Fibroblast of skin of right biceps (primary cell): Measurements from ENCODE around the gene PIK3CB.
"Not testable (repeated sequence)": the region's sequence is repeated elsewhere in the genome, so short reads cannot be mapped to it uniquely, and the experiment has no call there.

ENCODE experiments used
- DNase-seq: peaks from one replicate; pipeline ENCODE4 v3.0.0-alpha.2; 2013

Gene PIK3CB

DNA sequence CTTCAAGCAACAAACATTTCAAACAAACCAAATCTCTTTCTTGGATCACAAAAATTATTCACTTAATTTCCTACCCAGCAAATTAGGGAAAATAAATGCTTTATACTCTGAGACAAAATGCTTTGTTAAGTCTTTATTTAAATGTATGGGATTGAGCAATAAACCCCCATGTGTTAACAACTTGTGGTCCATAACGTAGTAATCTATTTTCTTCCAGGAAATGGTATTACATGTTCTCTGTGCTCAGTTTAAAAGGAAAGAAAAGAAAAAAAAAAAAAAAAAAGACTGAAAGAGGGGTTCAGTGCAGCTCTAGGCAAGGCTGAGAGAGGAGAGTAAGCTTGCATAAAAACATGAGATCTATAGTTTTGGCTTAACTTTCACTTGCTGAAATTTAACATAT, 102.3 kb downstream of the PIK3CB start:
- DNase-seq, result no peak

DNA sequence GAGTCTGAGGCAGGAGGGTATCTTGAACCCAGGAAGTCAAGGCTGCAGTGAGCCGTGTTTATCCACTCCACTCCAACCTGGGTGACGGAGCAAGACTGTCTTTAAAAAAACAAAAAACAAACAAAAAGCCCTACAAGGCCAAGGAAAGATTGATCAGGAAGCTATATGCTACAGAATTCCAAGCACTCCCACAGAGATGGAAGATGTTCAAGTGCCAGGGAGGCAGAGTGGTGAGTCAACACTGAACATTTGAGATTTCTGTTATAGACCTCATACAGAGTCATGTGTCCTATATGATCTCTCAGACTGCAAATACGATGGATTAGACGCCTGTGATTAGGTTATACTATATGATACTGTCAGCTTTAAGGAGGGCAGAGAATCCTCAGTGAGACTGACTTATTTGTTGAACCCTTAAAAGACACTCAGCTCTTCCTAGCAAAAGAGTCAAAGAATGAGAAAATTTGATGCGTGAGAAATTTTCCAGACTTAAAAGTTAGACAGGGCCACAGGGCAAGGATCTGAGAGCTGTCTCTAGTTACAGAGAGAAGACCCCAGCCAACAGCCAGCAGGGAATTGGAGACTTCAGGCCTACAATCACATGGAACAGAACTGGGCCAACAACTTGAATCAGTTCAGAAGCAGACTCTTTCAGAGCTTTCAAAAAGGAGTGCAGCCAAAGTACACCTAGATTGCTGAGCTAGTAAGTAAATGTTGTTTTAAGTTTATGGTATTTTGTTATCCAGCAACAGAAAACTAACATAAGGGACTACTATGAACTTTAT, 107.6 kb downstream of the PIK3CB start:
- peak; percentile 44 for DNase-seq

DNA sequence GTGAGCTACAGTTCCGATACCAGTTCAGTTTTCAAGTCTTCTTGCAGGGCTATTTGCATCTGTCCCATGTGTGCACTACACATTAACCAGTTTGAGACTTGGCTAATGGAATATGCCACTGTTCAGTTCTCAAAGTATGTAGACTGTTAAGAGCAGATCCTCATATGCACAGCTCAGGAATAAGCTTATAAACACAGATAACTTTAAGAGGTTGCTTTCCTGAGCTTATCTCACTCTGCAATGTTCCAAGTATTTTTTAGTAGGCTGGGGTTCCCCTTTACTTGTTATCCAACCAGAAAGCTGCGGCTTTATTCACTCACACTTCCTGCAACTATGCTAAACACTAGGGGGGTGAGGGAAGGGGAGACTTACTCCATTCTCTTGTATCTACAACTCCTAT, 108.7 kb downstream of the PIK3CB start:
- DNase-seq, result not testable (repeated sequence)

DNA sequence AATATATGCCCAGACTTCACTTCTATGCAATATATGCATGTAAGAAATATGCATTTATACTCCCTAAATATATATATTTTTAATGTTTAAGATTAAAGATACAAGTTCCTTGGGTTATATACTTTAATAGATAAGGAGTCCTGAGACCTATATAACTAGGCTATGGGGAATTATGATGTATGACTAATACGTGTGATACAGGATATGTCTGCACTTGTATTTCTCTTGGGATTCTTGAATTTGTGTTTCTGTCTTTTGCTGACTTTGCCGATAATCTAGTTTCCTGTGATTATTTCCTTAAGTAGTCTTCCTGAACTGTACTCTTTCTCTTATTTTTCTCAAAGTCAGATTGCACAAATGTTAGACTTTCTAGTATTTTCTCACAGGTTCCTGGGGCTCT, 109.6 kb downstream of the PIK3CB start:
- no peak for DNase-seq

DNA sequence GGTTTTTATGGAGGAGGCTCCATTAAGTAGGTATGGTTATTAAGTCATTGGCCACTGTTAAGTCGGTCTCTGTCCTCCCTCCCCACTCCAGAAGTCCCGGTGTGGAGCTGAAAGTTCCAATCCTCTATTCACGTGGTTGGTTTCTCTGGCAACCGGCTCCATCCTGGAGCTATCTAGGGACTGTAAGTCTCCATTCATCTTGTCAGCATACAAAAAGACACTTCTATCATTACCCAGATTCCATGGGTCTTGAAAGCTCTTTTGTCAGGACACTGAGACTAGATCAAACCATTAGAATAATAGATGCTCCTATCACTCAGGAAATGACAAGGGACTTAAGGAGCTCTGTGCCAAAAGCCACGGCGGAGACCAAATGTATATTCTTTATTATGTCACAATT, 110.3 kb downstream of the PIK3CB start:
- no peak for DNase-seq

DNA sequence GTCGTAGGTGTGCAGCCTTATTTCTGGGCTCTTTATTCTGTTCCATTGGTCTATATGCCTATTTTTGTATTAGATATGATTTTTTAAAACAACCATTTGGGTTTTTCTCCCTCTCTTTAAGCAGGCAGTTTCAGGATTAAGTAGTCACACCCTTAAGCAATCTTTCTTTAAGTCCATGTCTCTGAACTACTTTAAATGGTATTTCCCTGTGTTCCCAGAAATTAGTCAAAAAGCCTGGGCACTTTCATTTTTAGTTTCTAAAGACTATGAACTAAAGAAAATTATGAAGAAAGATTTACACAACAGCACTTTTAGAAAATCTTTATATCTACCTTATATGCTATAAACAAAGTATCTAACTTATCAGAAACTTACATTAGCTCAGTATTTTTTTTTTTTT, 115.9 kb downstream of the PIK3CB start:
- no peak for DNase-seq

DNA sequence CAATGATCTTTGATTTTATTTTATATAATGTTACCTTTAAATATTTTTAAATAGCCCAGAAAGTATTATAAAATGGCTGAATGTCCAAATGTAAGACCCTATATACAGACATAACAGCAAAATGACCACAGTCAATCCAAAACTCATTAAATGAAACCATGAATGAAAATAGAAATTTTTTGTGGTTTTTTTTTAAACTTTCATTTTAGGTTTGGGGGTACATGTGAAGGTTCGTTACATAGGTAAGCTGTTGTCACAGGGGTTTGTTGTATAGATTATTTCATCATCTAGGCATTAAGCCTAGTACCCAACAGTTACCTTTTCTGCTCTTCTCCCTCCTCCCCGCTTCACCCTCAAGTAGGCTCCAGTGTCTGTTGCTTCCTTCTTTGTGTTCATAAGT, 117.4 kb downstream of the PIK3CB start:
- no peak for DNase-seq

DNA sequence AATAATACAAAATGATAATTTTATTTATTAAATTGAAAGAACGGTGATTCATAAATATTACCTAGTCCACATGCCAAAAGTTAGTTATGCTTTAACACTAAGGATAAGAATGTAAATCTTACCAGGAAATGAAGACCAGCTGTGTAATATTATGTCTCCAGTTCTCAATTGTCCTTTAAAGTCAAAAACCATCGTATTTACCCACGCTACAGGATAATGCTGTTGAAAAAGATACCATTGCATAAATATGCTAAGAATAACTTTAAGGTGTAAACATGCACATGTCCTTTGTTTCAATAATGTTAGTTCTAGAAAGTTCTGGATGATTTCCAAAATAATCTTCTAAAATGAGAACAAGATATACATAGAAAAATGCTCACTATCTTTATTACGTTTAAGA, 122.6 kb downstream of the PIK3CB start:
- no peak for DNase-seq

DNA sequence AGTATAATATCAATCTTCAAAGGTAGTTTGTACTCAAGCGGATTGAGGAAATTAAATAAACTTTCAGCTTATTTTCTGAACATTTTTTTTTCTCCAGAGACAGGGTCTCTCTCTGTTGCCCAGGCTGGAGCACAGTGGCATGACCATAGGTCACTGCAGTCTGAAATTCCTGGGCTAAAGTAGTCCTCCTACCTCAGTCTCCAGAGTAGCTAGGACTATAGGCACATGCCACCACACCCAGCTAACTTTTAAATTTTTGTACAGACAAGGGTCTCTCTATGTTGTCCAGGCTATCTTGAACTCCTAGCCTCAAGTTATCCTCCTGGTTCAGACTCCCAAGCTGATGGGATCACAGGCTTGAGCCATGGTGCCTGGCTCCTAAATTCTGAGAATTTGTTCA, 129.1 kb downstream of the PIK3CB start:
- DNase-seq, result no peak

DNA sequence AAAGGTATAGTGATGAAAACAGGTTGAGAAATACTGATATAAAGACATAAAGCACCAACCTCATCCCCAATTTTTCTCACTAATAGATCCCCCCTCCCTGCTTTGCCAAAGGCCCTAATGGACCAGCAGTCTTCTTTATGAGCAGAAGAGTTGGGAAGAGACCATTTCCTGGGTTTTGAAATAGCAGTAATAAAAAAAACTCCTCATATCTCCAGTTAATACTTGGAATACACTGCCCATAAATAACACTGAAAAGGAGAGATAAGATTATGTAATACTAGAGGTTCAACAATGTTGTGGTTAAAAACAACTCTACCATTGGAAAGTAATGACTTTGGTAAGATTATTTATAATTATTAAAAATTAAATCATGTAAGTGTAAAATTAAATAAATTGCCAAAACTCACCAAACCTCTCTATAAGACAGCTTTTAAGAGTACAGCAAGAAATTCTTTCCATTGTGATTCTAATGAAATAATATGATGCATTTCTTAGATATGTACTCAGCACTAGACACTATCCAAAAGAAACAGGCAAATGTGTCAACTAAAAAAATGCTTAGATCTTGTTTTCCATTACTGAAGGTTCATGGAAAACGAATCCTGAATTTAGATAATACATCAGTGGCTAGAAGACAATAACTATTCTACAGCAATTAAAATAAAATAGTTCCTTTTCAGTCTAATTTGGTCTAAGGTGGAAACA, 137.9 kb downstream of the PIK3CB start:
- no peak for DNase-seq

DNA sequence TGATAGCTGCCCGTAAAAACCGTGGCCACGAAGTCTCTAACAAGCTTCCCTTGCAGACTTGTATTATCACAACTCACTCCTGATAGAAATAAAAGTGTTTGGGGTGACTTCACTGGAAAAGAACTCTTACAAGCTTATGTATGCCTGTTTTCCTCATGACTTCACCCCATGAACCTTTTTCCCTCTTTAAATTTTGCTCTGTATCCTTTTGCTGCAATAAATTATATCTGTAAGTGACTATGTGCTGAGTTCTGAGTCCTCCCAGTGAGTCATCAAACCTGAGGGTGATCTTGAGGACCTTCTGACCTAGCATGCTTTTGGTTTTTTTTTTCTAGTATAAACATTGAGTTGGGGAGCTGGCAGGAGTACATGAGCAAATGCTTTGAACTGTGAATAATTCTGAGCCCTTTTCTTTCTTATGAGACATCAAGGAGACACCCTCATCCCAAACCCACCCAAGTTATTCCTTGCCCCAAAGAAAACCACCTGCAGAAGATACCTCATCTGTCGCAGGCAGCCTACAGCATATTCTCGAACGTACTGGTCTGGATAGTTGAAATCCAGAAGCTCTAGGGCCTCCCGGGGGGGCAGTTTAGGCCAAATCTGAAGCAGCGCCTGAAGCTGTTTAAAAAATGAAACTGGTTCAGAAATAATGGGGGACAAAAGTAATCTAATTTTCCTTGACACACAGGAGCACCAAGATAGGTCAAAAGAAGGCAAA, 140.3 kb downstream of the PIK3CB start:
- peak; percentile 98 for DNase-seq

DNA sequence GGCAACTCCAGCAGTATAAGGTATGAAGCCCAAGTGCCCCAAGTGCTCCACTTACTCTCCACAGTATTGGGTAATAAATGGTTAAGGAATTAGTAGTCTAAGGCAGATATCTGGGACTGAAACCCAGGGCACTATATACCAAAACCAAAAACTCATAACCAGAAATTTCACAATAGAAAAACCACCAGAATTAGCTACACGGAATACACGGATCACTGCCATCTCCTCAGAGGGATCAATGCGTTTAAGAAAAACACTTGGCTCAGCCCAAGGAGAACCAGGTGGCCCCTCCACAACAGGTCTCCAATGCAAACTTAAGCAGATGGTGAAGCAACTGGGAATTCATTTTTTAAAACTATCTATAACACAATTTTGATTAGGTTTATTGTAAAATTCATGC, 142.6 kb downstream of the PIK3CB start:
- no peak for DNase-seq

DNA sequence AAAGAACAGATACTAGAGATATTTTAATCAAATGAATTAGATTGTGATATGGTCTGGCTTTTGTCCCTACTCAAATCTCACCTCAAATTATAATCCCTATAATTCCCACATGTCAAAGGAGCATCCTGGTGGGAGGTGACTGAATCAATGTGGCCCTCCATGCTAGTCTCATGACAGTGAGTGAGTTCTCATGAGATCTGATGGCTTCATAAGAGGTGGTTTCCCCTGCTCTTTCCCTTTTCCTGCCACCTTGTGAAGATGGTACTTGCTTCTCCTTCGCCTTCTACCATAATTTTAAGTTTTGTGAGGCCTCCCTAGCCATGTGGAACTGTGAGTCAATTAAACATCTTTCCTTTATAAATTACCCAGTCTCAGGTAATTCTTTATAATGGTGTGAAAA, 143.4 kb downstream of the PIK3CB start:
- DNase-seq, result no peak

DNA sequence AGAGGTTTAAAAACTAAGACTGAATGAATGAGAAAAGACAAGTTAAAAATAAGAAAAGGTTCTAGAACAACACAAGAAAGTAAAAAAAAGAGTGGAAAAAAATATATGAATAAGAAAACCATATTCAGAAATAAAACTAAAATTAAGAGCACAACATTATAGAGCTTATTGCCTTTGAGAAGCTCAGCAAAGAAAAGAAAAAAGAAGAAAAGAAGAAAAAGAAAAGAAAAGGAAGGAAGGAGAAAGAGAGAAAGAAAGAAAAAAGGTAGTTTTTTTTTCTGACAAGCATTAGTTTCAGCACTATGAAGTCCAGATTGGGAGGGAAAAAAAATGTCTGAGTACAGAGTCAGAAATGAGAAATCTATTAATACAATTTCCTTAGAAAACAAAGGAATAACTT, 144.7 kb downstream of the PIK3CB start:
- DNase-seq, result no peak

DNA sequence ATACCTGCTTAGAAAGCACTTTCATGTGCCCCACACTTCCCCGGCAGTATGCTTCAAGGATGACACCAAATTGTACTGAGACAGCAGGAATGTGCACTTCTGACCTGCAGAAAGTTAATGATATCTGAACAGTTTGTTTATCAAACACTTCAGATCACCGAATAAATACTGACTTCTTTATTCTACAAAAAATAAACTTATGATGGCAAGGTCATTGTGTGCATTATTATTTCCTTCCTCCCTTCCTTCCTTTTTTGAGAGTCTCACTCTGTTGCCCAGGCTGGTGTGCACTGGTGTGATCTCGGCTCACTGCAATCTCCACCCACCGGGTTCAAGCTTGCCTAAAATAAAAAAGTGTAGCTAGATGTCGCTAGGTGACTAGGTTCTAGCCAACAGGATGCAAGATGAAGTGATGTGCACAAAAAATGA, 145.8 kb downstream of the PIK3CB start:
- DNase-seq, result no peak

DNA sequence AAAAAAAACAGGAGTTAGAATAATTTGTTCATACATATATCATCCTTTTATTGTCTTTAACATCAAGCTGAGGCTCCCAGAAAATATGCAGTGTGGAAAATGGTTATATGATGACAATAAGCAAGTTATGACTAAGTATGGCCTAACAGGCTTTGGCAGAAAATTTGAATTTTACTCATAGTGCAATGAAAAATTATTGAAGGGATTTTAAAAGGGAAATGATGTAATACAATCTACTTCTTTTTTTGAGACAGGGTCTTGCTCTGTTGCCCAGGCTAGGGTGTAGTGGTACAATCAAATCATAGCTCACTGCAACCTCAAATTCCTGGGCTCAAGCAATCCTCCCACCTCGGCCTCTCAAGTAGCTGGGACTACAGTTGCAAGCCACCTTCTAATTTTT, 147.5 kb downstream of the PIK3CB start:
- no peak for DNase-seq

DNA sequence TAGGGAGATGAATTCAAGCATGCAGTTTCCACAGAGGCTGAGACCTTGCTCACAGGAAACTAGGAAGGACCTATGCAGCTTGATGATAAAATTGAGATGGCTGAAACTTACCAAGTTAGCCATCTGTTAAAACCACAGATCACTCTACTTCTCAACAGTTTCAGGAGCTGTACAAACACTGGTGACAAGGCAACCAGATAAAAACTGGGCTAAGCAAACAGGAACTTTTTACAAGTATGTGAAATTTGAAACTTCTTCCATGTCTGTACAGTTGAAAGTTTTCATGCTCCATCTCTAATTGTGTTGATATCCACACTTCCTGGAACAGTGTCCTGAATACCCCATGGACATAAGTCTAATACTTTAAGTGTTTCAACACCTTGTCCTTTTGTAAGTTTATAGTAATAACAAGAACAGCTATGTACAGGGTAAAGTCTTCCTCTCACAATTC, 147.9 kb downstream of the PIK3CB start:
- DNase-seq, result peak; percentile 93

DNA sequence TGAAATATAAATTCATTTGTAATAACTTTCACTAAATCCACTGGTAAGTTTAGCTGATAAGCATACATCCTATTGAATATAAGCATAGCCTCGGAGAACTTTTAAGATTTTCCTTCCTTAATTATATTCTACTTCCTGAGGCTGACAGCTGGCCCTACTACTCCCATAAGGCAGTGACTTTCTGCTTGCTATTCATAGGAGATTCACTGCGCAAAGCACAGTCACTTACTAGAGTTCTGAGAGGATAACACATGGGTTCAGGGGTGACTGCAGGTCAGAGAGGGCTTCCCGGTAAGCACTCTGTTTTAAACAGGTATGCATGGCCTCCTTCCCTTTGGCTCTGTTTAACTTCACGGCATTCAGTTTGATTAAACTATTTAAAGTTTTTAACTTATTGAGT, 150.3 kb downstream of the PIK3CB start:
- no peak for DNase-seq

DNA sequence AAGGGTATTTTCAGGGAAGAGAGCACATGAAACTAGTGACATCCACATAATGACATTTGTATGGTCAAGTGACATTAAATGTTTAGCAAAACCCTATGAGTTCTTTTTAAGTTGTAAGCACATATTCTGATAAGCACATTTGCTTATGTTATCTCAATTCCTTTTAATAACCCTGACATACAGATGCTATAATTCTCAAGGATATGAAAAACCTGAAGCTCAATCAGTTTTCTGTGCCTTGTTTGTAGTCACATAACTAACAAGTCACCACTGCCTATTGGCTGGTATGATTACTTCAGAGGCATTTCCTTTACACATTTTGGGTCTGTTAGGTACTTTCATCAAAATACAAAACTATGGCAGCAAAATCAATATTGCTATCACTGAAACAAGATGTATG, 152.1 kb downstream of the PIK3CB start:
- DNase-seq, result no peak

DNA sequence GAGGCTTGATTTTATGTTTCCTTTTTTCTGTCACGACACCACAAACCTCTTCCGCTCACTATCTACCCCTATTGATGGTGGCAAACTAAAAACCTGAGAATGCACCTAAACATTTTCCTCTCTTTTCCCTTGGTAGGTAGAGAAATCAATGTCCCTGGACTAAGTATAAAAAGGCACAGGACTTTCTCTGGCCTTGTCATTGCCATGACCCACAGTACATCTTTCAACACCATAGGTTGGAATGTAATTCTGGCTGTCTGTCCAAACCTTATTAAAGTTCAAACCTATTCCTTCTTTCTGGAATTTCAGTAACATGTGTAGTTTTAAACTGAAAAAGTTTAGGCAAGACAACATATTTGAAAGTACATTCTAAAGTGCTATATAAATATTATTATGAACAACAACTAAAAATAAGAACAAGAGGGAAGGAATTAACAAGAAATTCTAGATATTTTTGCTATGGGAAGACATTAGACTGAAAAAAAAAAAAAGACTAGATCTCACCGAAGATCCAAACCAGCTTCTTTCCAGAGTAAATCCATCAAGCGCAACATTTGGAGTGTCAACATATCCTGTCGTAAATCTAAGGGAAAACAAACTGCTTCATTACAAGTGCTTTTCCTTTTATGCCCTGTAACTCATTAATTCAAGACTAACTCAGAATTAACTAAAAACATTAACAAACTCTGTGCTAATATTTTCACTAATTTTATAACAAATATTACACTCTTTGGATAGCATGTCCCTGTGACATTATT, 153.1 kb downstream of the PIK3CB start:
- DNase-seq, result no peak

DNA sequence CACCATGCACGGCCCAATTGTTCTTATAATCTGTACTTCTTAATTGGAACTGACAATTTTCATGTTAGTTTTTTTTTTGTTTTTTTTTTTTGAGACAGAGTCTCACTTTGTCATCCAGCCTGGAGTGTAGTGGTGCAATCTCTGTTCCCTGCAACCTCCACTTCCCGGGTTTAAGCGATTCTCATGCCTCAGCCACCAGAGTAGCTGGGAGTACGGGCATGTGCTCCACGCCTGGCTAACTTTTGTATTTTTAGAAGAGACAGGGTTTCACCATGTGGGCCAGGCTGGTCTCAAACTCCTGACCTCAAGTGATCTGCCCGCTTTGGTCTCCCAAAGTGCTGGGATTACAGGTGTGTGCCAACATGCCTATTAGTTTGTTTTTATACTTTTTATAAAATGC, 153.8 kb downstream of the PIK3CB start:
- not testable (repeated sequence) for DNase-seq

DNA sequence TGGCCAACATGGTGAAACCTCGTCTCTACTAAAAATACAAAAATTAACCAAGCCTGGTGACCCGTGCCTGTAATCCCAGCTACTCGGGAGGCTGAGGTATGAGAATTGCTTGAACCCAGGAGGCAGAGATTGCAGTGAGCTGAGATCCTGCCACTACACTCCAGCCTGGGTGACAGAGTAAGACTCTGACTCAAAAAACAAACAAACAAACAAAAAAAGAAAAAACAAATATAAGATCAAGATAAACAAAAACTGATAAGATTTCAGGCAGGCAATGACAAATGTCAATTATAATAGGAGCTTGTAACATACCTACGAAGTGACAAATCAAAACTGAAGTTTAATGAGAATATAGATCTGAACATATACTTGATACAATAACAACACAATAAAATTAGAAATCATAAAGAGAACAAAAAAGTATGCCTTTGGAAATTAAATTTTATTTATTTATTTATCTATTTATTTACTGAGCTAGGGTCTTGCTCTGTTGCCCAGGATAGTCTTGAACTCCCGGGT, 155.8 kb downstream of the PIK3CB start:
- DNase-seq, result no peak

DNA sequence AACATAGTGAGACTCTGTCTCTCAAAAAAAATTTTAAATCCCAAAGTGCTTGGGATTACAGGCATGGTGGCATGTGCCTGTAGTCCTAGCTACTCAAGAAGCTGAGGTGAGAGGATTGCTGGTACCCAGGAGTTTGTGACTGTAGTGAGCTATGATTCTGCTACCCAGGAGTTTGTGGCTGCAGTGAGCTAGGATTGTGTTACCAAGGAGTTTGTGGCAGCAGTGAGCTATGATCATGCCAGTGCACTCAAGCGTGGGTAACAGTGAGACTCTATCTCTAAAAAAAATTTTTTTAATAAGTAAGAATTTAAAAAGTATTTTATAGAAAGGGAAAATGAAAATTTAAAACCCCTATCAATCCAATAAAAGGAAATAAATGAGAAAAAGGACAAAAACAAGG, 156.6 kb downstream of the PIK3CB start:
- no peak for DNase-seq
